Right lobe of liver (tissue), 6 donors: ENCODE data around the gene SLC31A1. TPM values are rescaled to one million over a fixed set of nuclear protein-coding genes. Genes with fewer than 3 reads are reported as not detected.
A peak's percentile ranks its signal among the peaks of the same experiment; 100 is the strongest.

Experiments used
- ATAC-seq, 4 donors: fragments of 200-7000 bp; cut with Tn5 transposase; one replicate each; pipeline ENCODE4 v1.9.1; 2020; ENCODE audit warnings: mild to moderate bottlenecking in 4 of 4, moderate library complexity in 4 of 4
- DNase-seq, 3 donors: peaks; one replicate each; pipeline ENCODE4 v3.0.0-alpha.2; 2020
- H3K27ac ChIP-seq, 3 donors: fragments of 200-600 bp; one replicate each; pipeline ENCODE4 v1.8.0; 2022
- H3K27me3 ChIP-seq, 2 donors: fragments of 200-600 bp; one replicate each; pipeline ENCODE4 v1.8.0; 2022
- H3K36me3 ChIP-seq, 4 donors: fragments of 200-600 bp; sonication (generic) in 1 of 4; one replicate each; pipeline versions ENCODE4 v1.5.1 to v1.8.0; 2017 to 2022; ENCODE audit warnings: control low read depth in 1 of 4
- H3K4me1 ChIP-seq, 4 donors: fragments of 200-600 bp; sonication (generic) in 1 of 4; one replicate each; pipeline versions ENCODE4 v1.5.1 to v1.8.0; 2017 to 2022; ENCODE audit warnings: control low read depth in 1 of 4
- H3K4me3 ChIP-seq, 3 donors: fragments of 200-600 bp; one replicate each; pipeline ENCODE4 v1.8.0; 2022
- H3K9me3 ChIP-seq, 4 donors: fragments of 200-600 bp; sonication (generic) in 1 of 4; one replicate each; pipeline versions ENCODE4 v1.5.1 to v1.8.0; 2017 to 2022; ENCODE audit warnings: control low read depth in 1 of 4
- POLR2A ChIP-seq: fragments of 450-650 bp; IDR thresholded peaks from one replicate; pipeline ENCODE4 v1.6.1; 2017; ENCODE audit warnings: antibody characterized with exemption, mild to moderate bottlenecking
- WGBS: methylation state at CpG from one replicate; pipeline ENCODE4 v1.1.6; 2018; ENCODE audit warnings: low coverage, low lambda C conversion rate; ENCODE audit not compliant: insufficient coverage; ENCODE audit errors: missing lambda C conversion rate; 5-methylcytosine and 5-hydroxymethylcytosine counted together
- intact Hi-C, 2 donors: fragments of 100-400 bp; cut with DNase I; formaldehyde crosslinking; loops; one replicate each; pipeline versions ENCODE4 v1.11.2 to v1.14.1; 2022
- total RNA-seq, 6 experiments: library from RNA; depleted of rRNA in 2 of 6; stranded (reverse); fragments of >200 nt in 2 of 6; fragmentation: NEBNext Ultra II Directional in 3 of 6; extraction: Animal tissue kit (Norgen Biotek cat#: 25700) in 3 of 6; gene quantifications; one replicate each; pipeline versions ENCODE4 v1.1.0 to v1.2.4, GENCODE V29; 2016 to 2023
- TF ChIP-seq, protein P1 (sequence below), 4 donors: fragments of 200-600 bp in 3 of 4; fragments of 450-650 bp in 1 of 4; IDR thresholded peaks; one replicate each; pipeline versions ENCODE4 v1.5.1 to v1.8.0; 2016 to 2022; ENCODE audit warnings: antibody characterized with exemption in 4 of 4, mild to moderate bottlenecking in 2 of 4
- donor health status: DM: no; HTN: yes; CAD: no.
- donor health status: DM: no; HTN: no; CAD: no.
- donor health status: DM: no; HTN: no; CAD: no.
- donor health status: DM: no; HTN: yes; CAD: no.
- donor health status: DM: no; HTN: yes; CAD: no.

The SLC31A1 gene
- total RNA-seq, 6 experiments from 2014 or later: 48.0 to 92.6 (median 71.5) TPM

DNA sequence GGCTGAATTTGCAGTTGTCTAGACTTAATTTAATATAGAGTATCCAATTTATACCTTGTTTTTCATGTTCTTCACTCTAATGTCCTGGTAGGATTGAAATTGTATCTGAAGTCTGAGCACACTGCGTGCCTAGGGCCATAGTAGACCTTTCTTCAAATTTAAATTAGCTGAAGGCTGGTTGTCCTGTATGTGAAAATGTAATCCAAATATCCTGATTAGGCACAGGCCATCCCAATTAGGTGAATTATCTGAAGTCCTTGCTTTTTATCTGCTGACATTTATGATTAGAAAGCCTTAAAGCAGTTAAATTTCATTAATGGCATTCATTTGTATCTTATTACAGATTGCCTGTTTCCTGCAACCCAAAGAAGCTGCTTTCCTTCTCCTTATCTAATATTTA lies 33.6 kb downstream of the SLC31A1 start:
- ATAC-seq (no peak), DNase-seq (no peak)
- Histone ChIP-seq H3K4me1 (peaks cover 0 to 25% (median 12%) of the 10 kb centered on the region in 4 donors), H3K4me3 (no peak overlapping the region), H3K36me3 (peaks cover 0 to 11% (median 0%) of the 10 kb centered on the region in 4 donors), H3K27me3 (no peaks in the 10 kb centered on the region), H3K27ac (no peak overlapping the region), H3K9me3 (no peaks in the 10 kb centered on the region)
- TF ChIP-seq, protein P1, sequence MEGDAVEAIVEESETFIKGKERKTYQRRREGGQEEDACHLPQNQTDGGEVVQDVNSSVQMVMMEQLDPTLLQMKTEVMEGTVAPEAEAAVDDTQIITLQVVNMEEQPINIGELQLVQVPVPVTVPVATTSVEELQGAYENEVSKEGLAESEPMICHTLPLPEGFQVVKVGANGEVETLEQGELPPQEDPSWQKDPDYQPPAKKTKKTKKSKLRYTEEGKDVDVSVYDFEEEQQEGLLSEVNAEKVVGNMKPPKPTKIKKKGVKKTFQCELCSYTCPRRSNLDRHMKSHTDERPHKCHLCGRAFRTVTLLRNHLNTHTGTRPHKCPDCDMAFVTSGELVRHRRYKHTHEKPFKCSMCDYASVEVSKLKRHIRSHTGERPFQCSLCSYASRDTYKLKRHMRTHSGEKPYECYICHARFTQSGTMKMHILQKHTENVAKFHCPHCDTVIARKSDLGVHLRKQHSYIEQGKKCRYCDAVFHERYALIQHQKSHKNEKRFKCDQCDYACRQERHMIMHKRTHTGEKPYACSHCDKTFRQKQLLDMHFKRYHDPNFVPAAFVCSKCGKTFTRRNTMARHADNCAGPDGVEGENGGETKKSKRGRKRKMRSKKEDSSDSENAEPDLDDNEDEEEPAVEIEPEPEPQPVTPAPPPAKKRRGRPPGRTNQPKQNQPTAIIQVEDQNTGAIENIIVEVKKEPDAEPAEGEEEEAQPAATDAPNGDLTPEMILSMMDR (IDR thresholded peaks at IDR 0.05): no peak
- 83% methylated on average over 1 of the region's 1 CpG for WGBS
- intact Hi-C loops: no loop called here

DNA sequence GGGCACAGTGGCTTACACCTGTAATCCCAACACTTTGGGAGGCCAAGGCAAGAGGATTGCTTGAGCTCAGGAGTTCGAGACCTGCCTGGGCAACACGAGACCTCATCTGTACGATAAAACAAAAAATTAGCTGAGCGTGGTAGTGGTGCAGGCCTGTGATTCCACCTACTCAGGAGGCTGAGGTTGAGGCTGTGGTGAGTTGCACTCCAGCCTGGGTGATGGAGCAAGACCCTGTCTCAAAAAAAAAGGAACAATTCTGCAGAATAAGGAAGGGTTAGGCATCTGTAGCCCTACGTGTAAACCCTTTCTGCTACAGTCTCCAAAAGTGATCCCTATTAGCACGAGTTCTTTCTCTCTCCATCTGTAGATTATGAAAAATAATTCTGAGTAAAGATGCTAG lies 34.1 kb downstream of the SLC31A1 start:
- WGBS: 66% methylated on average over 6 of the region's 6 CpGs
- Histone ChIP-seq H3K4me3 (no peak overlapping the region), H3K27ac (no peak overlapping the region), H3K9me3 (no peaks in the 10 kb centered on the region), H3K36me3 (peaks cover 0 to 16% (median 0%) of the 10 kb centered on the region in 4 donors), H3K27me3 (no peaks in the 10 kb centered on the region), H3K4me1 (peaks cover 0 to 25% (median 12%) of the 10 kb centered on the region in 4 donors)
- TF ChIP-seq, protein P1 (IDR thresholded peaks at IDR 0.05): no peak
- TF ChIP-seq POLR2A: no peak
- intact Hi-C loops: no loop called here
- no peak for ATAC-seq
- no peak for DNase-seq

DNA sequence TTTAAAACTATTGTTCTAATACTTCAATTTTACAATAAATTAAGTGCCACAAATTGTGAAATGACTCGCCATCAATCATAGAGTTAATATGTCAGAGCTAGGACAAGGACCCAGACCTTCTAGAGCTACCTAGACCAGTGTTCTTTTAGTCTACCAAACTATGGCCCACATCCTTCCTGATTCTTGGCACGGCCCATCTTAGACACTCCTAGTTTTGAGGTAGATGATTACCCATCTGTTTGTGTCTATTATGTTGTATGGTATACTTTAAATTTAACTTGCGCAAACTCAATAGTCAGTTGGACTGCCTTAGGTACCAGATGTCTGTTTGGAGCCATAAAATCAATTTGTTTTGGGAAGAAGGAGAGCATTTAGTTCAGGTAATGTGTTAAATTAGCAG lies 36.5 kb downstream of the SLC31A1 start:
- Histone ChIP-seq H3K36me3 (peaks cover 0 to 21% (median 0%) of the 10 kb centered on the region in 4 donors), H3K4me3 (no peak overlapping the region), H3K27me3 (no peaks in the 10 kb centered on the region), H3K4me1 (peaks cover 0 to 42% (median 19%) of the 10 kb centered on the region in 4 donors), H3K9me3 (no peaks in the 10 kb centered on the region), H3K27ac (peak overlapping the region; percentile 13 to 34 (median 31))
- TF ChIP-seq, protein P1 (IDR thresholded peaks at IDR 0.05): no peak
- TF ChIP-seq POLR2A: no peak
- DNase-seq (no peak), ATAC-seq (peak; percentile 5 to 47 (median 12))
- intact Hi-C loops: no loop called here
- 49% methylated on average over 3 of the region's 3 CpGs for WGBS

DNA sequence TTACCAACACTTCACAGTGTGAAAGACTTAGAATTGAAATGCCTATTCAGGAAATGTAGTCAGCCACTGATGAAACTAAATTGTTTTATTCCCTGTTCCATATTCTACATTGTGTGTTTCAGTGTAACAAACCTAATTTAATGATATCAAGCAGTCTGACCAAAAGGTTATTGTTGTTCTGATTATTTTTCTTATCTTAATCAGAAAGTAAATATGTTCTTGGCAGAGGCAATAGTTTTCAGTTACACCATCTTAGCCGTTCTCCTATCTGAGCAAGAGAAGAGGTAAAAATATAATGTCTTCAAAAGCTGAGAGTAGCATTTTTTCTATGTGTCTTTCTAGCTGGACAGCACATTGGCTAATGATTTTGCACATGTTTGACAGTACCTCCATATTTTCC lies 36.9 kb downstream of the SLC31A1 start:
- no peak overlapping the region for H3K4me3 ChIP-seq
- WGBS: 47% methylated on average over 1 of the region's 1 CpG
- ATAC-seq (peak; percentile 51 to 71 (median 68)), DNase-seq (no peak)
- peaks cover 0 to 45% (median 20%) of the 10 kb centered on the region in 4 donors for H3K4me1 ChIP-seq
- TF ChIP-seq, protein P1 (IDR thresholded peaks at IDR 0.05): no peak
- no peak for TF ChIP-seq POLR2A
- intact Hi-C loops: no loop called here
- H3K36me3 ChIP-seq: peaks cover 0 to 21% (median under 1%) of the 10 kb centered on the region in 4 donors
- no peaks in the 10 kb centered on the region for H3K9me3 ChIP-seq
- H3K27ac ChIP-seq: peak overlapping the region in 2 of 3 donors; percentile 13 to 31
- H3K27me3 ChIP-seq: no peaks in the 10 kb centered on the region
